Measurements from ENCODE around the gene JADE2. TPM values are rescaled to one million over a fixed set of nuclear protein-coding genes. Genes with fewer than 3 reads are reported as not detected.

Gene JADE2
- total RNA-seq, 2 experiments from 2014 or later = 32.3 to 67.0 TPM

DNA sequence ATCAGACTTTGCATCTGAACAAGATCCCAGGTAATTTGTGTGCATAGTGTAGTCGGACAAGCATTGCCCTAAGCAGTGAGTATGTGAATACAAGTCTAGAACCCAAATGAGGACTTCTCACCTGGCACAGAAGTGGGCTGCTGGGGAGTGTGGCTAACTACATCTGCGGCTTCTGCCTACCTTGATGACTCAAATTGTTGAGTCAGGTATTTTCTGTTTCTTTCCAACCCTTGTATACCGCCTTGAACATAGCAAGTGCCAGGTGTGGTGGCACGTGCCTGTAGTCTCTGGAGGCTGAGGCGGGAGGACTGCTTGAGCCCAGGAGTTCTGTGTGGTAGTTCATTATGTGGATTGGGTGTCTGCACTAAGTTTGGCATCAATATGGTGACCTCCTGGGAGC lies 7.9 kb upstream of the JADE2 start:
- no peak overlapping the region for H3K4me2 ChIP-seq (ENCODE audit: low read length)
- H3K36me3 ChIP-seq (ENCODE audit: insufficient read depth, low read length) = no peaks in the 10 kb centered on the region
- ChIA-PET POLR2A (interaction anchor here (1.1 kb wide), 1 partner anchor 25 kb away, joined by 3 read pairs; no protein-coding TSS in a partner anchor), CTCF (ENCODE audit: unreplicated experiment) (no interaction called here)
- H3K79me2 ChIP-seq (ENCODE audit: insufficient read depth, low read depth, low read length) = no peaks in the 10 kb centered on the region
- H3K9me3 ChIP-seq (ENCODE audit: low read length) = no peaks in the 10 kb centered on the region
- BruUV-seq (replicated peaks) = no TSS peak
- no peaks in the 10 kb centered on the region for H3K4me1 ChIP-seq (ENCODE audit: insufficient read depth, low read length, poor library complexity, severe bottlenecking)
- intact Hi-C loops (cut with micrococcal nuclease; ENCODE audit: unreplicated experiment) = no loop called here
- no peaks in the 10 kb centered on the region for H4K20me1 ChIP-seq (ENCODE audit: insufficient read depth, low read length)
- H3K9me2 ChIP-seq (ENCODE audit: insufficient read depth, low read length) = no peaks in the 10 kb centered on the region
- TF ChIP-seq EZH2phosphoT487 (IDR thresholded peaks at IDR 0.05; ENCODE audit: borderline replicate concordance, low read depth, low read length) = no peak
- no peak for TF ChIP-seq CTCF (conservative IDR thresholded peaks at IDR 0.05; ENCODE audit: low read length)
- H3K27ac ChIP-seq (ENCODE audit: low read depth, low read length, poor library complexity, severe bottlenecking) = no peak overlapping the region
- no peak for DNase-seq (ENCODE audit: low spot score)
- H3K4me3 ChIP-seq (ENCODE audit: low read depth, low read length, poor library complexity, severe bottlenecking) = no peak overlapping the region
- H2AFZ ChIP-seq (ENCODE audit: low read length) = no peak overlapping the region

DNA sequence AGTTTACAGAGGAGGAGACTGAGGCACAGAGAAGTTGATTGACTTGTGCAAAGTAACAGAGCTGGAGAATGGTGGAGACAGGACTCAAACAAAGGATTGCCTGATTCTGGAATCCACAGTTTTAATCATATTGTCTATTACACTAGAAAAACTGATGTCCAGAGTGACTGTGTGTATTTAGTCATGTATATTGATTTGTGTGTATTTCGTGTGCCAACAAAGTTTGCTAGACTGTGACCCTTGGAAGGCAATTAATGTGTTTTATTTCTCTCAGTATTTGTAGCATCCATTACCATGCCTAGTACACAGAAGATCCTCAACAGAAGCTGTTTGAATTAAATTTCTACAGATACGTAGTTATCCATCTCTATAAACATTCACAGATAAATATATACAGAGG lies 5.5 kb upstream of the JADE2 start:
- Histone ChIP-seq H2AFZ (ENCODE audit: low read length) (no peak overlapping the region), H3K36me3 (ENCODE audit: insufficient read depth, low read length) (no peaks in the 10 kb centered on the region), H3K79me2 (ENCODE audit: insufficient read depth, low read depth, low read length) (no peaks in the 10 kb centered on the region), H3K4me1 (ENCODE audit: insufficient read depth, low read length, poor library complexity, severe bottlenecking) (peaks cover 10% of the 10 kb centered on the region), H3K27ac (ENCODE audit: low read depth, low read length, poor library complexity, severe bottlenecking) (no peak overlapping the region), H3K9me3 (ENCODE audit: low read length) (no peaks in the 10 kb centered on the region), H3K9me2 (ENCODE audit: insufficient read depth, low read length) (no peaks in the 10 kb centered on the region), H3K4me2 (ENCODE audit: low read length) (no peak overlapping the region), H4K20me1 (ENCODE audit: insufficient read depth, low read length) (no peaks in the 10 kb centered on the region), H3K4me3 (ENCODE audit: low read depth, low read length, poor library complexity, severe bottlenecking) (no peak overlapping the region)
- POLR2A ChIA-PET = no interaction called here
- CTCF ChIA-PET (ENCODE audit: unreplicated experiment) = no interaction called here
- no peak for DNase-seq (ENCODE audit: low spot score)
- intact Hi-C loops (cut with micrococcal nuclease; ENCODE audit: unreplicated experiment) = loop anchor here (10.0 kb wide), 2 partner anchors 385 to 515 kb away; partner anchors contain the start of genes PCBD2 and PITX1
- no peak for TF ChIP-seq EZH2phosphoT487 (IDR thresholded peaks at IDR 0.05; ENCODE audit: borderline replicate concordance, low read depth, low read length)
- TF ChIP-seq CTCF (conservative IDR thresholded peaks at IDR 0.05; ENCODE audit: low read length) = no peak
- no TSS peak for BruUV-seq (replicated peaks)

DNA sequence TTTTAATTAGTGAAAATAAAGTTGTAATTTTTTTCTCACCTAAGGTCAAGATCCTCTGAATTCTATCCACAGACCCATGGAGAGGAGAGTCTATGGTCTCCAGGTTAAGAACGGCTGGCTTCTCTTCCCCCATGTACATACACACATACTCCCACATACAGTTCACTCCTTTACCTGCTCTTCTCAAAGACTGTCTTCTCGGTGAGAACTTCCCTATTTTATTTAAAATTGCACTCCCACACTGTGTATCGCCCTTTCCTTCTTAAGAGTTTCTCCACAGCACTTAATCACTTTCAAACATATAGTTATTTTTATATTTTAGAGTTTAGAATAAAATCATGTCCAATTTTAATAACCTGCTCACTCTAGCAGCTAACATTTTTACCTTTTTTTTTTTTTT lies 3.6 kb upstream of the JADE2 start:
- intact Hi-C loops (cut with micrococcal nuclease; ENCODE audit: unreplicated experiment) = loop anchor here (10.0 kb wide), 2 partner anchors 383 to 513 kb away; partner anchors contain the start of genes PCBD2 and PITX1
- no TSS peak for BruUV-seq (replicated peaks)
- Histone ChIP-seq H3K27ac (ENCODE audit: low read depth, low read length, poor library complexity, severe bottlenecking) (no peak overlapping the region), H3K9me3 (ENCODE audit: low read length) (no peaks in the 10 kb centered on the region), H2AFZ (ENCODE audit: low read length) (no peak overlapping the region), H3K4me2 (ENCODE audit: low read length) (no peak overlapping the region), H3K4me1 (ENCODE audit: insufficient read depth, low read length, poor library complexity, severe bottlenecking) (peaks cover 10% of the 10 kb centered on the region), H3K9me2 (ENCODE audit: insufficient read depth, low read length) (no peaks in the 10 kb centered on the region), H4K20me1 (ENCODE audit: insufficient read depth, low read length) (no peaks in the 10 kb centered on the region), H3K4me3 (ENCODE audit: low read depth, low read length, poor library complexity, severe bottlenecking) (no peak overlapping the region), H3K36me3 (ENCODE audit: insufficient read depth, low read length) (no peaks in the 10 kb centered on the region), H3K79me2 (ENCODE audit: insufficient read depth, low read depth, low read length) (no peaks in the 10 kb centered on the region)
- DNase-seq (ENCODE audit: low spot score) = no peak
- TF ChIP-seq CTCF (conservative IDR thresholded peaks at IDR 0.05; ENCODE audit: low read length) = no peak
- TF ChIP-seq EZH2phosphoT487 (IDR thresholded peaks at IDR 0.05; ENCODE audit: borderline replicate concordance, low read depth, low read length) = no peak
- ChIA-PET CTCF (ENCODE audit: unreplicated experiment) (no interaction called here), POLR2A (interaction anchor here (1.0 kb wide), 1 partner anchor 23 kb away, joined by 3 read pairs; no protein-coding TSS in a partner anchor)

Measured in OCI-LY7 (cell line).